ENCODE data around the gene ABCC1.
A peak's percentile ranks its signal among the peaks of the same experiment; 100 is the strongest.
"Not testable (repeated sequence)": the region's sequence is repeated elsewhere in the genome, so short reads cannot be mapped to it uniquely, and the experiment has no call there.

The ABCC1 gene

GRCh38 chr16:16083421-16084156, 134.2 kb downstream of the ABCC1 start:
- no peak for DNase-seq (ENCODE audit: low spot score)

GRCh38 chr16:16084874-16085273, 135.5 kb downstream of the ABCC1 start:
- no peak for DNase-seq (ENCODE audit: low spot score)

GRCh38 chr16:16086653-16087446, 137.4 kb downstream of the ABCC1 start:
- DNase-seq (ENCODE audit: low spot score) = no peak

GRCh38 chr16:16090238-16090637, 140.8 kb downstream of the ABCC1 start:
- DNase-seq (ENCODE audit: low spot score) = no peak

GRCh38 chr16:16092925-16093627, 143.7 kb downstream of the ABCC1 start:
- DNase-seq (ENCODE audit: low spot score) = no peak

- no peak for DNase-seq (ENCODE audit: low spot score)
These were observed 144.4 kb downstream of the ABCC1 start for GRCh38 chr16:16093628-16094332.

- no peak for DNase-seq (ENCODE audit: low spot score)
These were observed 146.2 kb downstream of the ABCC1 start for GRCh38 chr16:16095646-16096045.

GRCh38 chr16:16096121-16096857, 146.9 kb downstream of the ABCC1 start:
- DNase-seq (ENCODE audit: low spot score) = peak; percentile 38

GRCh38 chr16:16096858-16097213, 147.4 kb downstream of the ABCC1 start:
- DNase-seq (ENCODE audit: low spot score) = no peak

- DNase-seq (ENCODE audit: low spot score) = no peak
These were observed 149.9 kb downstream of the ABCC1 start for GRCh38 chr16:16099320-16099719.

- peak; percentile 63 for DNase-seq (ENCODE audit: low spot score)
These were observed 151.2 kb downstream of the ABCC1 start for GRCh38 chr16:16100631-16101030.

- DNase-seq (ENCODE audit: low spot score) = no peak
These were observed 152.2 kb downstream of the ABCC1 start for GRCh38 chr16:16101585-16101984.

GRCh38 chr16:16102738-16103137, 153.3 kb downstream of the ABCC1 start:
- DNase-seq (ENCODE audit: low spot score) = no peak

- DNase-seq (ENCODE audit: low spot score) = not testable (repeated sequence)
These were observed 154.9 kb downstream of the ABCC1 start for GRCh38 chr16:16104132-16104803.

GRCh38 chr16:16104804-16105141, 155.4 kb downstream of the ABCC1 start:
- DNase-seq (ENCODE audit: low spot score) = not testable (repeated sequence)

GRCh38 chr16:16105646-16106045, 156.2 kb downstream of the ABCC1 start:
- DNase-seq (ENCODE audit: low spot score) = no peak

- no peak for DNase-seq (ENCODE audit: low spot score)
These were observed 157.1 kb downstream of the ABCC1 start for GRCh38 chr16:16106466-16106865.

- DNase-seq (ENCODE audit: low spot score) = no peak
These were observed 158.4 kb downstream of the ABCC1 start for GRCh38 chr16:16107839-16108238.

GRCh38 chr16:16108759-16109158, 159.3 kb downstream of the ABCC1 start:
- DNase-seq (ENCODE audit: low spot score) = no peak

- no peak for DNase-seq (ENCODE audit: low spot score)
These were observed 160.2 kb downstream of the ABCC1 start for GRCh38 chr16:16109453-16110110.

- DNase-seq (ENCODE audit: low spot score) = no peak
These were observed 160.7 kb downstream of the ABCC1 start for GRCh38 chr16:16110111-16110490.

Data from germinal center (tissue), 1 donor.